Right lobe of liver (tissue), 6 donors: ENCODE measurements around the gene COMP. TPM values are rescaled to one million over a fixed set of nuclear protein-coding genes. Genes with fewer than 3 reads are reported as not detected.

Experiments
- ATAC-seq, 4 donors: fragments of 200-7000 bp; cut with Tn5 transposase; one replicate each; pipeline ENCODE4 v1.9.1; 2020; ENCODE audit warnings: mild to moderate bottlenecking in 4 of 4, moderate library complexity in 4 of 4
- DNase-seq, 3 donors: peaks; one replicate each; pipeline ENCODE4 v3.0.0-alpha.2; 2020
- H3K27ac ChIP-seq, 3 donors: fragments of 200-600 bp; one replicate each; pipeline ENCODE4 v1.8.0; 2022
- H3K27me3 ChIP-seq, 2 donors: fragments of 200-600 bp; one replicate each; pipeline ENCODE4 v1.8.0; 2022
- H3K36me3 ChIP-seq, 4 donors: fragments of 200-600 bp; sonication (generic) in 1 of 4; one replicate each; pipeline versions ENCODE4 v1.5.1 to v1.8.0; 2017 to 2022; ENCODE audit warnings: control low read depth in 1 of 4
- H3K4me1 ChIP-seq, 4 donors: fragments of 200-600 bp; sonication (generic) in 1 of 4; one replicate each; pipeline versions ENCODE4 v1.5.1 to v1.8.0; 2017 to 2022; ENCODE audit warnings: control low read depth in 1 of 4
- H3K4me3 ChIP-seq, 3 donors: fragments of 200-600 bp; one replicate each; pipeline ENCODE4 v1.8.0; 2022
- H3K9me3 ChIP-seq, 4 donors: fragments of 200-600 bp; sonication (generic) in 1 of 4; one replicate each; pipeline versions ENCODE4 v1.5.1 to v1.8.0; 2017 to 2022; ENCODE audit warnings: control low read depth in 1 of 4
- POLR2A ChIP-seq: fragments of 450-650 bp; IDR thresholded peaks from one replicate; pipeline ENCODE4 v1.6.1; 2017; ENCODE audit warnings: antibody characterized with exemption, mild to moderate bottlenecking
- WGBS: methylation state at CpG from one replicate; pipeline ENCODE4 v1.1.6; 2018; ENCODE audit warnings: low coverage, low lambda C conversion rate; ENCODE audit not compliant: insufficient coverage; ENCODE audit errors: missing lambda C conversion rate; 5-methylcytosine and 5-hydroxymethylcytosine counted together
- intact Hi-C, 2 donors: fragments of 100-400 bp; cut with DNase I; formaldehyde crosslinking; loops; one replicate each; pipeline versions ENCODE4 v1.11.2 to v1.14.1; 2022
- total RNA-seq, 6 experiments: library from RNA; depleted of rRNA in 2 of 6; stranded (reverse); fragments of >200 nt in 2 of 6; fragmentation: NEBNext Ultra II Directional in 3 of 6; extraction: Animal tissue kit (Norgen Biotek cat#: 25700) in 3 of 6; gene quantifications; one replicate each; pipeline versions ENCODE4 v1.1.0 to v1.2.4, GENCODE V29; 2016 to 2023
- TF ChIP-seq, protein P1 (sequence below), 4 donors: fragments of 200-600 bp in 3 of 4; fragments of 450-650 bp in 1 of 4; IDR thresholded peaks; one replicate each; pipeline versions ENCODE4 v1.5.1 to v1.8.0; 2016 to 2022; ENCODE audit warnings: antibody characterized with exemption in 4 of 4, mild to moderate bottlenecking in 2 of 4
- donor health status: DM: no; HTN: yes; CAD: no.
- donor health status: DM: no; HTN: no; CAD: no.
- donor health status: DM: no; HTN: no; CAD: no.
- donor health status: DM: no; HTN: yes; CAD: no.
- donor health status: DM: no; HTN: yes; CAD: no.

Gene COMP
- total RNA-seq, 6 experiments from 2014 or later: 0.11 to 0.31 TPM; not detected in 4

DNA sequence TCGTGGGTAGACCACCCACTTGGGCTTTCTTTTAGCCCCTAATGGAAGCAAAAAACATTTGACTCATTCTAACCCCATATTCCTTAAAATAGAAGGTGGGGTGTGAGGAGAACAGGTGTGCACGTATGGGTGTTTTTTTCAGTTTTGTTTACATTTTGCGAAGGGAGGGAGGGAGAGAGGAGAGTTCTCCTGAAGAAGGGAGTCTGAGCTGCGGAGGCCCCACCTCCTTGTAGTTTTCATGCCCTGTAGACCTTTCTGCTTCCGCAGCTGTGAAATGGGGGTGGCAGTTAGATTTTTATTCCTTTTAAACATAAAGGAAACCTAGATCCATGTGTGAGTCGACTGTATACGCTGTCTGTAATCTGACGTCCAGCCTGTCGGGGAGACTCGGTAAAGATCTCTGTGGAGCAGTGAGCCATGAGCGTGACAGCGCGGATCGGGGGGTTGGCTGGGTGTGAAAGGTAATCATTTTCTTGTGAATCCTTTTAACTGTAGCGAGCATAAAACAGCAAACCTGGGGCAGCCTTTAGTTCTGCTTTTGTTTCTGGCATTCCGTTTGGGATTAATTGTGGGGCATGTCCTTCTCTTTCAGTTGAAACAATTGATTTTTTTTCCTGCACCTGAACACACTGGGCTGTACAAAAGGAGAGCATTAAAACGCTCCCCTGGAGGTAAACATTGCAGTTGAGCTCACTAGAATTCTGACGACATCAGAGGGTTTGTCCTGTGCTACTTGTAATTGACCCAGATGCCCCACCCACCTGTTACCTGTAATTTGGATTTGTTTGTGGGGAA, 42.9 kb upstream of the COMP start:
- Histone ChIP-seq H3K4me1 (peaks cover 0 to 51% (median 11%) of the 10 kb centered on the region in 4 donors), H3K4me3 (peak overlapping the region; percentile 74 to 91 (median 78)), H3K36me3 (peaks cover 0 to 5% (median 0%) of the 10 kb centered on the region in 4 donors), H3K27ac (peak overlapping the region in 2 of 3 donors; percentile 84 to 92), H3K9me3 (no peaks in the 10 kb centered on the region), H3K27me3 (no peaks in the 10 kb centered on the region)
- WGBS: 8% methylated on average over 18 of the region's 18 CpGs
- intact Hi-C loops: no loop called here
- TF ChIP-seq POLR2A: no peak
- TF ChIP-seq, protein P1, sequence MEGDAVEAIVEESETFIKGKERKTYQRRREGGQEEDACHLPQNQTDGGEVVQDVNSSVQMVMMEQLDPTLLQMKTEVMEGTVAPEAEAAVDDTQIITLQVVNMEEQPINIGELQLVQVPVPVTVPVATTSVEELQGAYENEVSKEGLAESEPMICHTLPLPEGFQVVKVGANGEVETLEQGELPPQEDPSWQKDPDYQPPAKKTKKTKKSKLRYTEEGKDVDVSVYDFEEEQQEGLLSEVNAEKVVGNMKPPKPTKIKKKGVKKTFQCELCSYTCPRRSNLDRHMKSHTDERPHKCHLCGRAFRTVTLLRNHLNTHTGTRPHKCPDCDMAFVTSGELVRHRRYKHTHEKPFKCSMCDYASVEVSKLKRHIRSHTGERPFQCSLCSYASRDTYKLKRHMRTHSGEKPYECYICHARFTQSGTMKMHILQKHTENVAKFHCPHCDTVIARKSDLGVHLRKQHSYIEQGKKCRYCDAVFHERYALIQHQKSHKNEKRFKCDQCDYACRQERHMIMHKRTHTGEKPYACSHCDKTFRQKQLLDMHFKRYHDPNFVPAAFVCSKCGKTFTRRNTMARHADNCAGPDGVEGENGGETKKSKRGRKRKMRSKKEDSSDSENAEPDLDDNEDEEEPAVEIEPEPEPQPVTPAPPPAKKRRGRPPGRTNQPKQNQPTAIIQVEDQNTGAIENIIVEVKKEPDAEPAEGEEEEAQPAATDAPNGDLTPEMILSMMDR (IDR thresholded peaks at IDR 0.05): no peak
- DNase-seq (peak in 1 of 3 donors; percentile 52), ATAC-seq (peak; percentile 41 to 67 (median 58))

DNA sequence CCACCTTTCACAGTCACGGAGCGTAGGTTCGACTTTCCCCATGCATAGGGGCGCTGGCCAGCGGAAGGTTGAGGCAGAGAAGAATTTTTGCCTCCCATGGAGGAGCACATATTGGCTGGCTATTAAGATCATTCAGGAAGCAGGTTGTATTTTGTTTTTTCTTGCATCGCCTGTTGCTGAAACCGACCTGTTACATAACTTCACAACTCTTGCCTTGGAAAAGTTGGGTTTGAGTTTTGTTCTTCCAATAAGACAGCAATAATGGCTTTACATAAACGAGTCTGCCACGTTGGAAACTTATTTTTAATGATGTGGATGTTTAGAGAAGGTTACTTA, 42.0 kb upstream of the COMP start:
- WGBS: 0% methylated on average over 7 of the region's 9 CpGs
- peaks cover 0 to 5% (median 0%) of the 10 kb centered on the region in 4 donors for H3K36me3 ChIP-seq
- peak overlapping the region; percentile 76 to 92 (median 84) for H3K27ac ChIP-seq
- no peaks in the 10 kb centered on the region for H3K9me3 ChIP-seq
- H3K27me3 ChIP-seq: no peaks in the 10 kb centered on the region
- no peak for DNase-seq
- H3K4me1 ChIP-seq: peaks cover 0 to 47% (median 10%) of the 10 kb centered on the region in 4 donors
- no peak for TF ChIP-seq POLR2A
- TF ChIP-seq, protein P1 (IDR thresholded peaks at IDR 0.05): no peak
- intact Hi-C loops: no loop called here
- peak in 2 of 4 donors; percentile 2 to 4 for ATAC-seq
- peak overlapping the region; percentile 74 to 91 (median 78) for H3K4me3 ChIP-seq

DNA sequence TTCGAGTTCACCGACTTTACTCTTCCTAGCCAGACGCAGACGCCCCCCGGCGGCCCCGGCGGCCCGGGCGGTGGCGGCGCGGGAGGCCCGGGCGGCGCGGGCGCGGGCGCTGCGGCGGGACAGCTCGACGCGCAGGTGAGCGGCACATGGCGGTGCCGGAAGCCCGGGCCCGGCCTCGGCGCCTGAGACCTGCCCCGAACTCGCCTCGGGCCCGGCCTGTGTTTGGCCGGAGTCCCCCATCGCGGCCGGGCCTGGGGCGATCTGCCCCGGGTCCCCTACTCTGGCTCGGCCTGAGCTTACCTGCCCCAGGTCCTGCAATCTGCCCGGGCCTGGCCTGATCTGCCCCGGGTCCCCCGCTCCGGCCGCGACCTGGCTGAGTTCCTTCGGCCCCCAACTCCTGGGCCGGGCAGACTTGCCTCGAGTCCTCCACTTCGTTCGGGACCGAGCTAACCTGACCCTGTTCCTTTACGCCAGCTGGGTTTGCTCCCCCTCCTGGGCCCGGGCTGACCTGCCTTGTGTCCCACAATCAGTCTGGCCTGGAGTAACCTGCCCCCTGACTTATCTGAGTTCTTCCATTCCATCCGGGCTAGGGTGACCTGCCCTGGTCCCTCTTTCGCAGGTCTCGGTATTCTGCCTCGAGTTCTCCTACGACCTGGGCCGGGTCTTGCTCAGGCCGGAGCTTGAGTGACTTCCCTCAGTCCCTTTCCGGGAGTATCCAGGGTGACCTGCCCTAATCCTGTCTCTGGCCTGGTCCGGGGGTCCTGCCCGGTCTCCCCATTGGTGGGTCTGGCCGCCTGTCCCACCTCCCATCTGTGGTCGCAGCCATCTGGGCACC, 41.4 kb upstream of the COMP start:
- Histone ChIP-seq H3K4me1 (peaks cover 0 to 41% (median 10%) of the 10 kb centered on the region in 4 donors), H3K27ac (peak overlapping the region; percentile 84 to 92 (median 89)), H3K4me3 (peak overlapping the region; percentile 74 to 91 (median 78)), H3K36me3 (peaks cover 0 to 5% (median 0%) of the 10 kb centered on the region in 4 donors), H3K9me3 (no peaks in the 10 kb centered on the region), H3K27me3 (no peaks in the 10 kb centered on the region)
- WGBS: 0% methylated on average over 6 of the region's 69 CpGs
- DNase-seq: peak in 2 of 3 donors; percentile 46 to 56
- TF ChIP-seq POLR2A: no peak
- TF ChIP-seq, protein P1 (IDR thresholded peaks at IDR 0.05): peak in 1 of 4 donors; percentile 16
- ATAC-seq: peak; percentile 29 to 53 (median 36)
- intact Hi-C loops: no loop called here

DNA sequence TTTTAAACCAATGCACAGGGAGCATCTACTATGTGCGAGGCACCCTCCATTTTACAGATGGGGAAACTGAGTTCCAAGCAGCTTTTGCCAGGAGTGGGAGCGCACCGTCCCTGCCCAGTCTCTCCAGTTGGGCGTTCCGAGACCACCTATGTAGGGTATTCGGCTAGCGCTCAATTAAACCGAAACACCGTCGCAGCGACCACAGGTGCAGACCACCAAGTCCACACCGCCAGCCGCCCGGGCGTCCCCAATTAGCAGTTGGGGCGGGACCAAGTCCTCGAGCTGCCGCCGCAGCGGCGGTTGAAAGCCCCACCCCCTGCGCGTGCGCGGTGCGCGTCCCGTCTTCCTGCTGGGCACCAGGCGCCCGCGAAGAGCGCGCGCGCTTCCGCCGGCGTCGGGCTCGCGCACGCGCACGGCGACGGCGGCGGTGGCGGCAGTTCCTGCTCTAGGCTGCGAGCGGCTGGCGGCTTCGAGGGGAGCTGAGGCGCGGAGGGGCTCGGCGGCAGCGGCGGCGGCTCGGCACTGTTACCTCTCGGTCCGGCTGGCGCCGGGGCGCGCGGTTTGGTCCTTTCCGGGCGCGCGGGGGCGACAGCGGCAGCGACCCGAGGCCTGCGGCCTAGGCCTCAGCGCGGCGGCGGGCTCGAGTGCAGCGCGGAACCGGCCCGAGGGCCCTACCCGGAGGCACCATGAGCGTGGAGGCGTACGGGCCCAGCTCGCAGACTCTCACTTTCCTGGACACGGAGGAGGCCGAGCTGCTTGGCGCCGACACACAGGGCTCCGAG, 40.6 kb upstream of the COMP start, which contains the start of gene UPF1:
Gene UPF1 (plus strand): TSS at position 436 of the 782 bp plus-strand sequence. CDS start 251 bp downstream, at position 687.
- WGBS: 0% methylated on average over 25 of the region's 96 CpGs
- Histone ChIP-seq H3K36me3 (peaks cover 0 to 5% (median 0%) of the 10 kb centered on the region in 4 donors), H3K27ac (peak within 1 kb of the TSS; percentile 84 to 92 (median 89)), H3K27me3 (no peaks in the 10 kb centered on the region), H3K4me1 (peaks cover 0 to 34% (median 10%) of the 10 kb centered on the region in 4 donors), H3K4me3 (peak within 1 kb of the TSS; percentile 74 to 91 (median 78)), H3K9me3 (no peaks in the 10 kb centered on the region)
- DNase-seq: peak; percentile 97 to 98 (median 98)
- intact Hi-C loops: no loop called here
- TF ChIP-seq, protein P1 (IDR thresholded peaks at IDR 0.05): peak in 1 of 4 donors; percentile 22
- TF ChIP-seq POLR2A: peak; percentile 83
- peak; percentile 86 to 88 (median 87) for ATAC-seq
